PC-3 (cell line): ENCODE measurements around the gene BRI3. TPM values are rescaled to one million over a fixed set of nuclear protein-coding genes. Genes with fewer than 3 reads are reported as not detected.

ENCODE experiments used
- ATAC-seq: fragments of 200-7000 bp; cut with Tn5 transposase; 2 replicates; pipeline ENCODE4 v1.9.1; 2020; ENCODE audit warnings: mild to moderate bottlenecking, moderate library complexity
- BruUV-seq: library from RNA; stranded (reverse); fragments of 400-500 nt; replicated peaks from 2 replicates; lab custom pipeline; 2021; lab: Mats Ljungman, UMichigan
- CTCF ChIA-PET: fragments of 300-600 bp; sonication (Branson Sonifier 250); formaldehyde crosslinking; loops from one replicate; lab custom pipeline; 2022; ENCODE audit warnings: antibody characterized with exemption; lab: Charles Lee
- POLR2A ChIA-PET: fragments of 300-600 bp; sonication (Branson Sonifier 250); formaldehyde crosslinking; loops from one replicate; lab custom pipeline; 2022; ENCODE audit warnings: antibody characterized with exemption; ENCODE audit not compliant: unreplicated experiment; lab: Charles Lee
- DNase-seq: peaks from one replicate; pipeline ENCODE4 v3.0.0-alpha.2; 2015
- H2AFZ ChIP-seq: fragments of 300-600 bp; sonication (generic); 2 replicates; pipeline ENCODE4 v1.6.0; 2016; ENCODE audit warnings: antibody characterized with exemption, low read length
- H3F3A ChIP-seq: fragments of 300-600 bp; sonication (generic); one replicate; pipeline ENCODE4 v1.6.0; 2017; ENCODE audit warnings: antibody characterized with exemption, low read length, control low read depth, mild to moderate bottlenecking; ENCODE audit not compliant: unreplicated experiment
- H3K27ac ChIP-seq: fragments of 300-600 bp; sonication (generic); 2 replicates; pipeline ENCODE4 v1.5.1; 2016; ENCODE audit warnings: mild to moderate bottlenecking, low read length
- H3K27me3 ChIP-seq: fragments of 300-600 bp; sonication (generic); 2 replicates; pipeline ENCODE4 v1.6.1; 2016; ENCODE audit warnings: low read length, mixed read lengths
- H3K36me3 ChIP-seq: fragments of 300-600 bp; sonication (generic); 2 replicates; pipeline ENCODE4 v1.6.1; 2016; ENCODE audit warnings: low read depth, mixed run types, low read length, mixed read lengths
- H3K4me1 ChIP-seq: fragments of 300-600 bp; sonication (generic); 2 replicates; pipeline ENCODE4 v1.5.1; 2016; ENCODE audit warnings: low read length; ENCODE audit not compliant: insufficient read depth
- H3K4me2 ChIP-seq: fragments of 300-600 bp; sonication (generic); 2 replicates; pipeline ENCODE4 v1.6.0; 2016; ENCODE audit warnings: low read length
- H3K4me3 ChIP-seq: fragments of 300-600 bp; sonication (generic); 2 replicates; pipeline ENCODE4 v1.5.1; 2016; ENCODE audit warnings: mild to moderate bottlenecking, low read length, mixed read lengths
- H3K79me2 ChIP-seq: fragments of 300-600 bp; sonication (generic); 2 replicates; pipeline ENCODE4 v1.6.1; 2017; ENCODE audit warnings: low read length, mixed read lengths
- H3K9ac ChIP-seq: fragments of 300-600 bp; sonication (generic); 2 replicates; pipeline ENCODE4 v1.6.0; 2016; ENCODE audit warnings: mild to moderate bottlenecking, low read length
- H3K9me2 ChIP-seq: fragments of 300-600 bp; sonication (generic); replicated peaks from 2 replicates; pipeline ENCODE4 v1.6.1; 2016; ENCODE audit warnings: mixed run types, low read length, mixed read lengths
- H3K9me3 ChIP-seq: fragments of 300-600 bp; sonication (generic); 2 replicates; pipeline ENCODE4 v1.6.1; 2016; ENCODE audit warnings: low read length, mixed read lengths
- H4K20me1 ChIP-seq: fragments of 300-600 bp; sonication (generic); 2 replicates; pipeline ENCODE4 v1.6.1; 2016; ENCODE audit warnings: low read length, mixed read lengths
- CTCF ChIP-seq: fragments of 300-600 bp; sonication (generic); conservative IDR thresholded peaks from 2 replicates; pipeline ENCODE4 v1.5.1; 2017; ENCODE audit warnings: antibody characterized with exemption, low read depth, mild to moderate bottlenecking, low read length
- EZH2 ChIP-seq: fragments of 300-600 bp; sonication (generic); IDR thresholded peaks from one replicate; pipeline ENCODE4 v1.6.1; 2017; ENCODE audit warnings: antibody characterized with exemption, mild to moderate bottlenecking, low read length; ENCODE audit not compliant: unreplicated experiment
- EZH2phosphoT487 ChIP-seq: fragments of 300-600 bp; sonication (generic); IDR thresholded peaks from 2 replicates; pipeline ENCODE4 v1.6.1; 2018; ENCODE audit warnings: mild to moderate bottlenecking, antibody characterized with exemption, low read length, borderline replicate concordance
- intact Hi-C: fragments of 100-400 bp; cut with micrococcal nuclease; formaldehyde crosslinking; loops from 2 replicates; pipeline ENCODE4 v1.9.0; 2023
- total RNA-seq: library from RNA; depleted of rRNA; stranded (reverse); fragments of >200 nt; gene quantifications from 2 replicates; pipeline ENCODE4 v1.2.3, GENCODE V29; 2014

BRI3 gene
- total RNA-seq, 1 experiment from 2014 or later: 55.0 TPM

DNA sequence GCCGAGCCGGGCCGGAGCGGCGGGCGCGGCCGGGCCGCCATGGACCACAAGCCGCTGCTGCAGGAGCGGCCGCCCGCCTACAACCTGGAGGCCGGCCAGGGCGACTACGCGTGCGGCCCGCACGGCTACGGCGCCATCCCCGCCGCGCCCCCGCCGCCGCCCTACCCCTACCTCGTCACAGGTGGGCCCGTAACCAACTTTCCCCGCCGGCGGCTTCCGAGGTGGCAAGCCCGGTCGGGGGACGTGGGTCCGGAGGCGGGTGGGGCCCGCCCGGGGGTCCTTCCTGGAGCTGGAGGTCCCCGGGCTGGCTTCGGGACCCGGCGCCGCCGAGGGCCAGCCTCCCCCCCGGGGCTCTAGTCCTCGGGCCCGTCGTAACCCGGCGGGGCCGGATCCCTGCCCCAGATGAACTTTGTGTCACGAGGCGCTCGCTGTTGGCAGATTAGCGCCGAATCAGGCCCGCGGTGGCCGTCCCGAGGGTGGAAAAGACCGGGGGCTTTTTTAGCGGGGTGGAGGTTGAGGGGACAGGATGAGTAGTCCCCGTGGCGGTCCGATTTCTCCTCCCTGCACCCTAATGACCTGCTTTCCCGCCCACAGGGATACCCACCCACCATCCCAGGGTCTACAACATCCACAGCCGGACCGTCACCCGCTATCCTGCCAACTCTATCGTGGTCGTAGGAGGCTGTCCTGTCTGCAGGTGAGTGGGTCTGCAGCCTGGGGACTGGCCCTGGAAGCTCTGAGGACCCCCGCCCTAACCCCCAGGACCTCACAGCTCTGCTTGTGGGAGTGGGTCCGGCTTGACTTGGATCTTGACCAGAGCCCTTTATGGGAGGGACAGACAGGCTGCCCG lies 496 bp downstream of the BRI3 start:
- H3K27ac ChIP-seq: peak overlapping the region; percentile 84
- H3K4me2 ChIP-seq: peak overlapping the region; percentile 100
- no peaks in the 10 kb centered on the region for H3K9me2 ChIP-seq
- H3K9me3 ChIP-seq: no peaks in the 10 kb centered on the region
- H3K4me1 ChIP-seq: peaks cover 40% of the 10 kb centered on the region
- BruUV-seq: no TSS peak
- H3K36me3 ChIP-seq: no peaks in the 10 kb centered on the region
- H3K9ac ChIP-seq: peak overlapping the region; percentile 97
- ChIA-PET POLR2A (no interaction called here), CTCF (no interaction called here)
- no peaks in the 10 kb centered on the region for H3F3A ChIP-seq
- H4K20me1 ChIP-seq: peaks cover 9% of the 10 kb centered on the region
- TF ChIP-seq EZH2phosphoT487 (no peak), CTCF (no peak), EZH2 (no peak)
- ATAC-seq (peak; percentile 1), DNase-seq (no peak)
- no peaks in the 10 kb centered on the region for H3K27me3 ChIP-seq
- 0 out of 2 replicates have a peak overlapping the region, but pooled peaks have one; percentile 23 for H2AFZ ChIP-seq
- intact Hi-C loops: loop anchor here (2.0 to 5.0 kb wide), 2 partner anchors 31 to 135 kb away; no protein-coding TSS in a partner anchor
- peaks cover 53% of the 10 kb centered on the region for H3K79me2 ChIP-seq
- peak overlapping the region; percentile 97 for H3K4me3 ChIP-seq

DNA sequence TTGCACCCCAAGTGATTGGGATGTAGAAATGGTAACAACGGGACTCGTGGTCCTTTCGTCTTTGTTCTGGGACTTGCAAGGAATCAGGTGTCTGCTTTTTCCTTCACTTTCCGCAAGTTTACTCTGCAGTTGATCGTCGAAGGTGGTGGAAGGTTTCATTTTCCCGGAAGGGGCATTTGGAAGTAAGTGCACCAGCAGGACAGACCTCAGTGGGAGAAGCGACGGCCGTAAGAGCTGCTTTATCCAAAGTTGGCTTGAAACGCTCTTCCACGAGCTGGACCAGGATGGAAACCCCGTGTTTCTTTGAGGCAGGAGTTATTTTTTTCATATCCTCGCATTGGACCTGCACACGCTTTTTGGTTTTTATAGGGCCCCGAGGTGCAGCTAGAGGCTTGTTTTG lies 1.2 kb downstream of the BRI3 start:
- H3K27me3 ChIP-seq: no peaks in the 10 kb centered on the region
- H3F3A ChIP-seq: no peaks in the 10 kb centered on the region
- no peak for ATAC-seq
- TF ChIP-seq EZH2phosphoT487 (no peak), EZH2 (no peak), CTCF (no peak)
- peak overlapping the region; percentile 97 for H3K4me3 ChIP-seq
- peaks cover 47% of the 10 kb centered on the region for H3K4me1 ChIP-seq
- no peaks in the 10 kb centered on the region for H3K9me2 ChIP-seq
- H2AFZ ChIP-seq: 0 out of 2 replicates have a peak overlapping the region, but pooled peaks have one; percentile 23
- H3K36me3 ChIP-seq: no peaks in the 10 kb centered on the region
- CTCF ChIA-PET: no interaction called here
- H3K79me2 ChIP-seq: peaks cover 60% of the 10 kb centered on the region
- no peaks in the 10 kb centered on the region for H3K9me3 ChIP-seq
- DNase-seq: peak; percentile 28
- BruUV-seq: TSS peak; percentile 72
- H3K27ac ChIP-seq: peak overlapping the region; percentile 84
- H3K4me2 ChIP-seq: peak overlapping the region; percentile 100
- intact Hi-C loops: loop anchor here (5.0 kb wide), 1 partner anchor 135 kb away; no protein-coding TSS in a partner anchor
- peaks cover 9% of the 10 kb centered on the region for H4K20me1 ChIP-seq
- peak overlapping the region; percentile 97 for H3K9ac ChIP-seq
- POLR2A ChIA-PET: no interaction called here
